Liver (tissue), 9 donors: ENCODE measurements around the gene THSD7B. TPM values are rescaled to one million over a fixed set of nuclear protein-coding genes. Genes with fewer than 3 reads are reported as not detected.

Experiments used
- DNase-seq: peaks from one replicate; pipeline ENCODE4 v3.0.0-alpha.2; 2017; ENCODE audit warnings: low spot score
- H3K27ac ChIP-seq, 2 donors: one replicate each; pipeline ENCODE4 v1.7.0; 2013; ENCODE audit warnings: inconsistent platforms in 2 of 2, low read length in 2 of 2, control low read depth in 1 of 2, low read depth in 1 of 2, mild to moderate bottlenecking in 1 of 2
- H3K27me3 ChIP-seq, 4 donors: one replicate each; pipeline versions ENCODE4 v1.6.1 to v1.7.0; 2013; ENCODE audit warnings: low read length in 3 of 4, inconsistent platforms in 1 of 4, mild to moderate bottlenecking in 1 of 4, moderate library complexity in 1 of 4; ENCODE audit not compliant: control insufficient read depth in 4 of 4, insufficient read depth in 4 of 4
- H3K36me3 ChIP-seq, 4 donors: one replicate each; pipeline versions ENCODE4 v1.6.1 to v1.7.0; 2013; ENCODE audit warnings: low read length in 3 of 4, mild to moderate bottlenecking in 3 of 4, low read depth in 1 of 4, moderate library complexity in 1 of 4; ENCODE audit not compliant: control insufficient read depth in 4 of 4, insufficient read depth in 3 of 4
- H3K4me1 ChIP-seq, 4 donors: one replicate each; pipeline versions ENCODE4 v1.6.1 to v1.7.0; 2013; ENCODE audit warnings: low read length in 3 of 4, mild to moderate bottlenecking in 3 of 4, moderate library complexity in 1 of 4; ENCODE audit not compliant: control insufficient read depth in 4 of 4, insufficient read depth in 4 of 4
- H3K4me3 ChIP-seq, 3 donors: one replicate each; pipeline versions ENCODE4 v1.6.1 to v1.7.0; 2013; ENCODE audit warnings: low read length in 3 of 3, control low read depth in 1 of 3, low read depth in 1 of 3, mild to moderate bottlenecking in 1 of 3
- H3K9ac ChIP-seq, 2 donors: one replicate each; pipeline ENCODE4 v1.7.0; 2013; ENCODE audit warnings: low read length in 2 of 2, mild to moderate bottlenecking in 2 of 2, moderate library complexity in 2 of 2, control low read depth in 1 of 2, low read depth in 1 of 2
- H3K9me3 ChIP-seq, 4 donors: one replicate each; pipeline versions ENCODE4 v1.6.1 to v1.7.0; 2013; ENCODE audit warnings: low read length in 3 of 4; ENCODE audit not compliant: control insufficient read depth in 4 of 4
- ATF3 ChIP-seq: IDR thresholded peaks from 2 replicates; pipeline ENCODE4 v1.6.1; 2016; ENCODE audit warnings: antibody characterized with exemption
- CTCF ChIP-seq: fragments of 150-350 bp; IDR thresholded peaks from 2 replicates; pipeline ENCODE4 v1.5.1; 2017; ENCODE audit warnings: improper control_type of control experiment, low read depth, low read length; ENCODE audit not compliant: missing input control
- EGR1 ChIP-seq, 2 donors: IDR thresholded peaks; 2 replicates each; pipeline ENCODE4 v1.6.1; 2016 to 2018; ENCODE audit warnings: antibody characterized with exemption in 2 of 2, low read depth in 2 of 2
- FOXA1 ChIP-seq: IDR thresholded peaks from 2 replicates; pipeline ENCODE4 v1.6.1; 2016; ENCODE audit warnings: antibody characterized with exemption
- FOXA2 ChIP-seq: IDR thresholded peaks from 2 replicates; pipeline ENCODE4 v1.6.1; 2016; ENCODE audit warnings: antibody characterized with exemption
- HNF4A ChIP-seq, 2 donors: conservative IDR thresholded peaks; 2 replicates each; pipeline ENCODE4 v1.6.1; 2016; ENCODE audit warnings: antibody characterized with exemption in 2 of 2, mild to moderate bottlenecking in 2 of 2
- JUND ChIP-seq, 2 donors: IDR thresholded peaks; 2 replicates each; pipeline ENCODE4 v1.6.1; 2016; ENCODE audit warnings: antibody characterized with exemption in 2 of 2
- MAX ChIP-seq: IDR thresholded peaks from 2 replicates; pipeline ENCODE4 v1.6.1; 2016; ENCODE audit warnings: antibody characterized with exemption
- NR2F2 ChIP-seq: IDR thresholded peaks from 2 replicates; pipeline ENCODE4 v1.6.1; 2016; ENCODE audit warnings: antibody characterized with exemption
- RAD21 ChIP-seq, 2 donors: IDR thresholded peaks; 2 replicates each; pipeline ENCODE4 v1.6.1; 2016; ENCODE audit warnings: antibody characterized with exemption in 2 of 2, mild to moderate bottlenecking in 2 of 2
- REST ChIP-seq: IDR thresholded peaks from 2 replicates; pipeline ENCODE4 v1.6.1; 2016; ENCODE audit warnings: antibody characterized with exemption, mild to moderate bottlenecking
- RXRA ChIP-seq, 2 donors: IDR thresholded peaks; 2 replicates each; pipeline ENCODE4 v1.6.1; 2017 to 2018; ENCODE audit warnings: antibody characterized with exemption in 2 of 2, mild to moderate bottlenecking in 1 of 2
- SP1 ChIP-seq: IDR thresholded peaks from 2 replicates; pipeline ENCODE4 v1.6.1; 2018; ENCODE audit warnings: antibody characterized with exemption, mild to moderate bottlenecking
- TAF1 ChIP-seq: conservative IDR thresholded peaks from 2 replicates; pipeline ENCODE4 v1.6.1; 2016; ENCODE audit warnings: antibody characterized with exemption, mild to moderate bottlenecking
- WGBS: extraction: QIAGEN DNeasy Blood & Tissue Kit; methylation state at CpG from one replicate; pipeline ENCODE4 v1.1.7; 2013; 5-methylcytosine and 5-hydroxymethylcytosine counted together
- polyA plus RNA-seq, 2 donors: library from polyadenylated mRNA; stranded (reverse) in 1 of 2; unstranded in 1 of 2; fragments of 200-250 nt in 1 of 2; fragments of >200 nt in 1 of 2; fragmentation: Nextera tagmentation in 1 of 2; extraction: Ambion mirVana in 1 of 2; gene quantifications; one replicate each; pipeline versions ENCODE4 v1.2.1 to v1.2.3, GENCODE V29; 2013 to 2015
- total RNA-seq, 2 donors: library from RNA; depleted of rRNA; stranded (reverse); fragments of >200 nt; gene quantifications; one replicate each; pipeline ENCODE4 v1.2.3, GENCODE V29; 2014
- donor health status: healthy.
- donor health status: healthy.
- donor health status: healthy.
- donor health status: healthy.
- donor health status: healthy.

THSD7B gene
- total and polyA plus RNA-seq, 4 donors = 0.01 to 0.75 (median 0.42) TPM; not detected in 1

- Histone ChIP-seq H3K4me1 (no peaks in the 10 kb centered on the region), H3K27me3 (no peaks in the 10 kb centered on the region), H3K27ac (no peak overlapping the region), H3K9me3 (no peaks in the 10 kb centered on the region), H3K9ac (no peak overlapping the region), H3K4me3 (no peak overlapping the region), H3K36me3 (no peaks in the 10 kb centered on the region)
- TF ChIP-seq RXRA (IDR thresholded peaks at IDR 0.05) (no peak), EGR1 (IDR thresholded peaks at IDR 0.05; ENCODE audit: low read depth in 2 of 2) (no peak), HNF4A (conservative IDR thresholded peaks at IDR 0.05) (no peak), ATF3 (no peak), MAX (no peak), CTCF (no peak), RAD21 (IDR thresholded peaks at IDR 0.05) (no peak), NR2F2 (no peak), JUND (IDR thresholded peaks at IDR 0.05) (no peak)
- no peak for DNase-seq
Measured at GRCh38 chr2:137252934-137253333, 487.6 kb downstream of the THSD7B start.

- Histone ChIP-seq H3K9ac (no peak overlapping the region), H3K27ac (no peak overlapping the region), H3K4me3 (no peak overlapping the region), H3K9me3 (no peaks in the 10 kb centered on the region), H3K36me3 (no peaks in the 10 kb centered on the region), H3K27me3 (no peaks in the 10 kb centered on the region), H3K4me1 (no peaks in the 10 kb centered on the region)
- no peak for DNase-seq
- WGBS = 65% methylated on average over 1 of the region's 1 CpG
- TF ChIP-seq RXRA (IDR thresholded peaks at IDR 0.05) (no peak), EGR1 (IDR thresholded peaks at IDR 0.05; ENCODE audit: low read depth in 2 of 2) (no peak), FOXA2 (no peak), NR2F2 (no peak), HNF4A (conservative IDR thresholded peaks at IDR 0.05) (no peak), TAF1 (no peak), REST (no peak), FOXA1 (no peak), MAX (no peak), SP1 (no peak), CTCF (no peak), JUND (IDR thresholded peaks at IDR 0.05) (no peak)
Measured at GRCh38 chr2:137254052-137254451, 488.7 kb downstream of the THSD7B start.
